ENCODE measurements around the gene AP2B1.

DNA sequence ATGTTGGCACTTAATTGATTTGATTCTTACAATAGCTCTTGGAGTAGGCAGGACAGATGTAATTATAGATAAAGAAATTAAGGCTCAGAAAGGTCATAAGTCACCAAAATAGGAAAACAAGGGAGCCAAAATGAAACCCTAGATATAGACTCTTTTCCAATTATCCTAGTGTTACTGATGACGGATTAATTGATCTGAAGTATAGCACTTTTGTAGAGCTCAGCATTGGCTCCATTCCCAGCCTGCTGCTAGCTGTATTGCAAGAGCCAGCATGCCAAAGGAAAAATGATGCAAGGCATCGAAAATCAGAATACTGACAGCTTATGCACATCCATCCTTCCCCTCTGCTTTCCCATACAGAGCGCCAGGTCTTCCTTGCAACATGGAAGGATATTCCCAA is 122.8 kb downstream of the AP2B1 start:
- TF ChIP-seq, protein P1, sequence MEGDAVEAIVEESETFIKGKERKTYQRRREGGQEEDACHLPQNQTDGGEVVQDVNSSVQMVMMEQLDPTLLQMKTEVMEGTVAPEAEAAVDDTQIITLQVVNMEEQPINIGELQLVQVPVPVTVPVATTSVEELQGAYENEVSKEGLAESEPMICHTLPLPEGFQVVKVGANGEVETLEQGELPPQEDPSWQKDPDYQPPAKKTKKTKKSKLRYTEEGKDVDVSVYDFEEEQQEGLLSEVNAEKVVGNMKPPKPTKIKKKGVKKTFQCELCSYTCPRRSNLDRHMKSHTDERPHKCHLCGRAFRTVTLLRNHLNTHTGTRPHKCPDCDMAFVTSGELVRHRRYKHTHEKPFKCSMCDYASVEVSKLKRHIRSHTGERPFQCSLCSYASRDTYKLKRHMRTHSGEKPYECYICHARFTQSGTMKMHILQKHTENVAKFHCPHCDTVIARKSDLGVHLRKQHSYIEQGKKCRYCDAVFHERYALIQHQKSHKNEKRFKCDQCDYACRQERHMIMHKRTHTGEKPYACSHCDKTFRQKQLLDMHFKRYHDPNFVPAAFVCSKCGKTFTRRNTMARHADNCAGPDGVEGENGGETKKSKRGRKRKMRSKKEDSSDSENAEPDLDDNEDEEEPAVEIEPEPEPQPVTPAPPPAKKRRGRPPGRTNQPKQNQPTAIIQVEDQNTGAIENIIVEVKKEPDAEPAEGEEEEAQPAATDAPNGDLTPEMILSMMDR (IDR thresholded peaks at IDR 0.05; ENCODE audit: poor library complexity): no peak
- no peak for TF ChIP-seq EZH2 (IDR thresholded peaks at IDR 0.05; ENCODE audit: borderline replicate concordance)
